Measurements from ENCODE around the gene SLC33A1.

SLC33A1 gene

DNA sequence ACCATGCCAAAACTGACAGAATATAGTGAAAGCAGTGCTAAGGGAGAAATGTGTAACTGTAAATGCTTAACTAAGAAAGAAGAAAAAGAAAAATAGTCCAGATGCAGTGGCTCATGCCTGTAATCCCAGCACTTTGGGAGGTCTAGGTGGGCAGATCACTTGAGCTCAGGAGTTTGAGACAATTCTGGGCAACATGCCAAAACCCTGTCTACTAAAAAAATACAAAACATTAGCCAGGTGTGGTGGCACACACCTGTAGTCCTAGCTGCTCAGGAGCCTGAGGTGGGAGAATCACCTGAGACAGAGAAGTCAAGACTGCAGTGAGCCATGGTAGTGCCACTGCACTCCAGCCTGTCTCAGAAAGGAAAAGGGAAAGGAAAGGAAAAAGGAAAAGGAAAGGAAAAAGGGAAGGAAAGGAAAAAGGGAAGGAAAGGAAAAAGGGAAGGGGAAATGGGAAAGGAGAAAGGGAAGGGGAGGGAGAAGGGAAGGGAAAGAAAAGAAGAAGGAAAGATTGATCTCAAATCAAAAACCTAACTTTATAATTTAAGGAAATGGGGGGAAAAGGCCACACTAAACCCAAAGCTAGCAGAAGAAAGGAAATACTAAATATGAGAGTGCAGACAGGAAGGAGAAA is 68.4 kb downstream of the SLC33A1 start:
- DNase-seq = no peak

DNA sequence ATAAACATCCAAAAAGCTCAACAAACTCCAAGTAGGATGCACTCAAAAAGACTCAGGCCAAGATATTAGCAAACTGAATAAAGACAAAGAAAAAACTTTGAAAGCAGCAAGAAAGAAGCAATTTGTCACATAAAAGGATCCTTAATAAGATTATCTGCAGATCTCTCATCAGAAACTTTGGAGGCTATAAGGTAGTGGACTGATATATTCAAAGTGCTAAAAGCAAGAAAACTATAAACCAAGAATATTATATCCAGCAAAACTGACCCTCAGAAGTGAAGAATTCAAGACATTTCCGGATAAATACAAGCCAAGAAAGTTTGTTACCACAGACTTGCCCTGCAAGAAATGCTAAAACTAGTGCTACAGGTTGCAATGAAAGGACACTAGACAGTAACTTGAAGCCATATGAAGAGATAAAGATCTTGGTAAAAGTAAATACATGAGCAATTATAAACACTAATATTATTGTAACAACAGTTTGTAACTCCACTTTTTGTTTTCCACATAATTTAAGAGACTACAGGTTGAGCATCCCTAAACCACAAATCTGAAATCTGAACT is 71.8 kb downstream of the SLC33A1 start:
- no peak for DNase-seq

DNA sequence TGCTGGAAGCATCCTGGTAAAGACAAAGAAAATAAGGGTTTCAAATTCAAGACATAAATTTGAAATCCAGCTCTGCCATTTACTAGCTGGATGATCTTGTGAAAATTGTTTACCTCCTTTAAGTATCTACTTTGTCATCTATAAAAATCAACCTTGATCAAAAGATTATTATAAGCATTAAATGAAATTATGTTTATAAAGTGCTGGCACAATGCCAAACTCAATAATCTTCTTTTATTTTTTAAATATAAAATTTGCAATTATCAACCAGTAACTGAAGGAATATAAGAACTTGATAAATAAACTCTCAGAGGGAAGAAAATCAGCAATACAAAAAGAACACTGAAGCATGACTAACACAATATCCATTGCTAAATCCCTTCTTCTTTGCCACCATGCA is 73.9 kb downstream of the SLC33A1 start:
- no peak for DNase-seq

DNA sequence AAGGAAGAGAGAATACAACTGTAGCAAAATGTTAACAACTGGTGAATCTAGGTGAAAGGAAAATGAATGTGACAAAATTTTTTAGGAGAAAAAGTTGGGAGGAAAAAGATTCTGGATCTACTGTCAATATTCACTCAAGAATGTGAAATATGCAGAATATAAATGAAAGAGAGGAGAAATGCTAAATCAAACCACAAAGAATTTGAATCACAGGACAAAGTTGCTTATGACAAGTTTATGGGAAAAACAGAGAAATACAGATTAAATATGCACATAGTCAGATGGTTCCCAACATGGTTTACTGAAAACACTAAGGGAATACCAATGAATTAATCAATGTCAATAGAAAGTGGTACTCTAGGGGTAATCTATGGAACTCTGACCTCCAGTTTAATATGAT is 75.8 kb downstream of the SLC33A1 start:
- DNase-seq = no peak

DNA sequence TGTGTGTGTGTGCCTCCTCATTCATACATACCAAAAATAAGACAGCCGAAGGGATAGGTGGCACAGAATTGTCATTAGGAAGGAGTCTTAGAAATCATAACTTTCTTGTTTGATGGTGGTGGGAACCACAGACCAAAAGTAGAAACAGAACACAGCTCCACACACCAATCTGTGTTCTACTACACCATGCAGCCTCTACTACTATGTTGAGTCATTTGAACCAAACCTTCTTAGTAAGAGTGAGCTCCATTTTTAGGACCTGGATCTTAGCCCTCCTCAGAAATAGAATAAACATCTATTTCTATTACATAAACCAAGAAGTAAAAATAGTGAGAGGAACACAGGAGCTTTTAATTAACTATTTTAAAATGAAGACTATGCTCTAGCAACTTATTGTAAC is 81.4 kb downstream of the SLC33A1 start:
- DNase-seq = no peak

DNA sequence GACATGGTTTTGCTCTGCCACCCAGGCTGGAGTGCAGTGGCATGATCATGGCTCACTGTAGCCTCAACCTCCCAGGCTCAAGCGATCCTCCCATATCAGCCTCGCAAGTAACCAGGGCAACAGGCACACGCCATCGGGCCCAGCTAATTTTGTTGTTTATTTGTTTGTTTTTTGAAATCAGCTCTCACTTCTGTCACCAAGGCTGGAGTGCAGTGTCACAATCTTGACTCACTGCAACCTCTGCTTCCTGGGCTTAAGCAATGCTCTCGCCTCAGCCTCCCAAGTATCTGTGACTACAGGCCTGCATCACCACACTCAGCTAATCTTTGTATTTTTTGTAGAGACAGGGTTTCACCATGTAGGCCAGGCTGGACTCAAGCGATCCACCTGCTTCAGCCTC is 83.1 kb downstream of the SLC33A1 start:
- DNase-seq = no peak
